Colonic mucosa (tissue), 4 donors: ENCODE measurements around the gene SELENOS. TPM values are rescaled to one million over a fixed set of nuclear protein-coding genes. Genes with fewer than 3 reads are reported as not detected.
A peak's percentile ranks its signal among the peaks of the same experiment; 100 is the strongest.

ENCODE experiments used
- DNase-seq: peaks from one replicate; pipeline ENCODE4 v3.0.0-alpha.2; 2020
- H3K27ac ChIP-seq: fragments of 200-600 bp; one replicate; pipeline ENCODE4 v1.8.0; 2021
- H3K27me3 ChIP-seq: fragments of 200-600 bp; one replicate; pipeline ENCODE4 v1.8.0; 2021
- H3K36me3 ChIP-seq: fragments of 200-600 bp; one replicate; pipeline ENCODE4 v1.8.0; 2021
- H3K4me1 ChIP-seq: fragments of 200-600 bp; one replicate; pipeline ENCODE4 v1.8.0; 2021; ENCODE audit warnings: mild to moderate bottlenecking
- H3K4me3 ChIP-seq: fragments of 200-600 bp; one replicate; pipeline ENCODE4 v1.8.0; 2021
- H3K9ac ChIP-seq, 2 donors: one replicate each; pipeline ENCODE4 v1.7.0; 2013; ENCODE audit warnings: control low read depth in 2 of 2, low read depth in 2 of 2, low read length in 2 of 2
- H3K9me3 ChIP-seq: fragments of 200-600 bp; one replicate; pipeline ENCODE4 v1.8.0; 2021
- intact Hi-C: fragments of 100-400 bp; cut with DNase I; formaldehyde crosslinking; loops from one replicate; pipeline ENCODE4 v1.14.1; 2022
- total RNA-seq, 2 donors: library from RNA; stranded (reverse); fragmentation: NEBNext Ultra II Directional in 1 of 2; extraction: Animal tissue kit (Norgen Biotek cat#: 25700) in 1 of 2; gene quantifications; one replicate each; pipeline ENCODE4 v1.2.1, GENCODE V29; 2021
- TF ChIP-seq, protein P1 (sequence below): fragments of 200-600 bp; IDR thresholded peaks from one replicate; pipeline ENCODE4 v1.8.0; 2022; ENCODE audit warnings: antibody characterized with exemption, mild to moderate bottlenecking
- donor health status: healthy.
- donor health status: DM: no; HTN: no; CAD: no.
- donor health status: DM: no; HTN: no; CAD: no.

The SELENOS gene
- total RNA-seq, 2 donors from 2014 or later: 85.8 to 121 TPM

DNA sequence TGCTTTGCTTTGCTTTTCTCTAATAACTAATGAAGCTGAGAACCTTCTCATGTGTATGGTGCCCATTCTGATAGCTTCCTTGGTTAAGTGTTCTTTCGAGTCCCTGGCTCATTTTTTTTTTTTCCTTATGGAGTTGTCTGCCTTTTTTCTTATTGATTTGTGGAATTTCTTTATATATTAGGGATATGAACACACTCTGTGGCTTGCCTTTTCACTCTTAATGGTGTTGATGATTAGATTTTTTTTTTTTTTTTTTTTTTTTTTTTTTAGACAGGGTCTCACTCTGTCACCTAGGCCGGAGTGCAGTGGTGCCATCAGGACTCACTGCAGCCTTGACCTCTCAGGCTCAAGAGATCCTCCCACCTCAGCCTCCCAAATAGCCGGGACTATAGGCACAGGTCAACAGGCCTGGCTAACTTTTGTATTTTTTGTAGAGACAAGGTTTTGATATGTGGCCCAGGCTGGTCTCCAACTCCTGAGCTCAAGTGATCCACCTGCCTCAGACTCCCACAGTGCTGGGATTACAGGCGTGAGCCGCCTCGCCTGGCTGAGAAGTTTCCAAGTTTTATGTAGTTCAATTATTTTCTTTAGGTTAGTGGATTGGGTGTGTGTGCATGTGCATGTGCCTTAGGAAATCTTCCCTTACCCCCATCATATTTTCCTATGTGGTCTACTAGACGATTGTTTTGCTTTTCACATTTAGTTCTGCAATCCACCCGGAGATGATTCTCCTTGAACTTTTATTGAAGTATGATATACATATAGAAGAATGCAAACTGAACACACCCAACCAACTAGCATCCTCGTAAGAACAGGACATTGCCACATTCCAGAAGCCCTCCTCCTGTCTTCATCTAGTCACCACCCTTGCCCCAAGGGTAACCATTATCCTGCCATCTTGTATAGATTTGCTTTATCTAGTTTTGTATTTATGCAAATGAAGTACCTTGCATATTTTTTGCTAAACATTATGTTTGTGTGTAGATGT, 19.4 kb upstream of the SELENOS start:
- H3K27me3 ChIP-seq: no peaks in the 10 kb centered on the region
- no peaks in the 10 kb centered on the region for H3K36me3 ChIP-seq
- intact Hi-C loops: no loop called here
- TF ChIP-seq, protein P1, sequence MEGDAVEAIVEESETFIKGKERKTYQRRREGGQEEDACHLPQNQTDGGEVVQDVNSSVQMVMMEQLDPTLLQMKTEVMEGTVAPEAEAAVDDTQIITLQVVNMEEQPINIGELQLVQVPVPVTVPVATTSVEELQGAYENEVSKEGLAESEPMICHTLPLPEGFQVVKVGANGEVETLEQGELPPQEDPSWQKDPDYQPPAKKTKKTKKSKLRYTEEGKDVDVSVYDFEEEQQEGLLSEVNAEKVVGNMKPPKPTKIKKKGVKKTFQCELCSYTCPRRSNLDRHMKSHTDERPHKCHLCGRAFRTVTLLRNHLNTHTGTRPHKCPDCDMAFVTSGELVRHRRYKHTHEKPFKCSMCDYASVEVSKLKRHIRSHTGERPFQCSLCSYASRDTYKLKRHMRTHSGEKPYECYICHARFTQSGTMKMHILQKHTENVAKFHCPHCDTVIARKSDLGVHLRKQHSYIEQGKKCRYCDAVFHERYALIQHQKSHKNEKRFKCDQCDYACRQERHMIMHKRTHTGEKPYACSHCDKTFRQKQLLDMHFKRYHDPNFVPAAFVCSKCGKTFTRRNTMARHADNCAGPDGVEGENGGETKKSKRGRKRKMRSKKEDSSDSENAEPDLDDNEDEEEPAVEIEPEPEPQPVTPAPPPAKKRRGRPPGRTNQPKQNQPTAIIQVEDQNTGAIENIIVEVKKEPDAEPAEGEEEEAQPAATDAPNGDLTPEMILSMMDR: no peak
- DNase-seq: no peak
- H3K4me1 ChIP-seq: peaks cover 2% of the 10 kb centered on the region
- H3K4me3 ChIP-seq: no peak overlapping the region
- no peak overlapping the region for H3K9ac ChIP-seq
- peak overlapping the region; percentile 95 for H3K27ac ChIP-seq
- H3K9me3 ChIP-seq: no peaks in the 10 kb centered on the region

DNA sequence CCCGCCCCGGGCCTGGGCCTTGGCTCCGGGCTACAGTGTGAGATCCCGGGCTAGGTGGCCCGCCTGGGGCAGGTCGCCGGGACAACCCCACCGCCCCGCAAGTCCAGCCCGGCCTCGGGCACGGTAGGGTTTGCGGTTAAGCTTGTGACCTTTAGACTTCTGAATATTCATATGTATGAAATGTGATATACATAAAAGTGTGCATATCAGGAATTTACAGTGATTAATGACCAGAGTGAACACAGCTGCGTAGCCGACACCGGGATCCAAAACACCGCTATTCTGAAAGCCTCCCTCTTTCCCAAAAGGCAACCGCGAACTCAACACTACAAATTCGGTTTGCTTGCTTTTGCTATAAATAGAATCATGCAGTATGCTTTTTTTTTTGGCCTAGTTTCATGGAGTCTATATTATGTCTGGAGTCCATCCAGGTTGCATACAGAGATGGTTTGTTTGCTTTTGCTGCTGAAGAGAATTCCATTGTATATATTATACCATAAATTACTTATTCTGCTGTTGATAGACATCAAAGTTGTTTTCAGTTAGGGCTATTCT, 18.4 kb upstream of the SELENOS start:
- intact Hi-C loops: no loop called here
- peaks cover 2% of the 10 kb centered on the region for H3K4me1 ChIP-seq
- peak overlapping the region; percentile 85 for H3K4me3 ChIP-seq
- DNase-seq: no peak
- peak overlapping the region; percentile 95 for H3K27ac ChIP-seq
- no peaks in the 10 kb centered on the region for H3K27me3 ChIP-seq
- H3K36me3 ChIP-seq: no peaks in the 10 kb centered on the region
- peak overlapping the region; percentile 82 to 98 for H3K9ac ChIP-seq
- no peaks in the 10 kb centered on the region for H3K9me3 ChIP-seq
- TF ChIP-seq, protein P1: no peak

DNA sequence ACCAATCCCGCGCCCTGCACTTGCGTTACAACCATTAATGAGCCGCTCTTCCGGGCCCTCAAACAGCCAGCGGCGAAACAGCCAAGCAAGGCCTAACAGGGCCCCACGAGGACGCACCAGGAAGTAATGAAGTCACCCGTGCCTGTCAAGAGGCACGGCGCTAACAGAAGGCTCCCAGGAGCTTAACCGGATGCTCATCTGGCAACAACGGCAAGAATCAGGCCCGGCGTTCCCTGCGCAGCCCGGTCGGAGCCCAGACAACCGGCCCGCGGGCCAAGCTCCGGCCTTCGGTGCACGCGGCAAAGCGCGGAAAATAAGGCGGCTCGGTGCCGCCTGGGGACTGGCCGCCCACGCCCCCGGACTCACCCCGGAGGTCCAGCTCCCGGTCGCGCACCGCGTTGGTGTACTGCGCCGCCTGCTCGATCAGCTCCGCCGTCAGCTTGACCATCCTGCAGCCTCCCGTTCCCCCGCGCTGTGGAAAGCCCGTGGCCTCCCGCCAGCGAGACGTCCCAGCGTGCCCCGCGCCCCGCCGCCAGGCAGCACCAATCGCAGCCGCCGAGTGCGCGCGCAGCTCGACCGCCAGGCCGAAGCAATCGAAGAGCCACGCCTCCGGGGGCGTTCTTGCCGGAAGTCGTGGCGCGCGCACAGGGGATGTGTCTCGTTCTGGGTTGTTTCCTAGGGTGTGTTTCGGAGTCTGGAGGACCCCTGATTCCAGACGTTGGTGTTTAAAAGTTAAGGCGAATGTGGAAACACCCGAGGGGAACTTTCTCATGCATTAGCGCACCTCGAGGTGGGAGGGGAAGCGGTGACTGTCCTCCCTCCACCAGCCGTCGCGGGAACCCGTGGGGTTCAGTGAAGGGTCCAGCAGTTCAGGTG, 17.7 kb upstream of the SELENOS start, which contains the start of gene SNRPA1:
Gene SNRPA1 (minus strand): TSS at position 518 of the 876 bp plus-strand sequence. CDS start 70 bp downstream, at position 448.
- Histone ChIP-seq H3K4me3 (peak within 1 kb of the TSS; percentile 85), H3K9ac (peak within 1 kb of the TSS; percentile 97 to 98), H3K27ac (peak within 1 kb of the TSS; percentile 95), H3K9me3 (no peaks in the 10 kb centered on the region), H3K36me3 (no peaks in the 10 kb centered on the region), H3K27me3 (no peaks in the 10 kb centered on the region), H3K4me1 (peaks cover 2% of the 10 kb centered on the region)
- peak; percentile 97 for DNase-seq
- TF ChIP-seq, protein P1: no peak
- intact Hi-C loops: no loop called here

DNA sequence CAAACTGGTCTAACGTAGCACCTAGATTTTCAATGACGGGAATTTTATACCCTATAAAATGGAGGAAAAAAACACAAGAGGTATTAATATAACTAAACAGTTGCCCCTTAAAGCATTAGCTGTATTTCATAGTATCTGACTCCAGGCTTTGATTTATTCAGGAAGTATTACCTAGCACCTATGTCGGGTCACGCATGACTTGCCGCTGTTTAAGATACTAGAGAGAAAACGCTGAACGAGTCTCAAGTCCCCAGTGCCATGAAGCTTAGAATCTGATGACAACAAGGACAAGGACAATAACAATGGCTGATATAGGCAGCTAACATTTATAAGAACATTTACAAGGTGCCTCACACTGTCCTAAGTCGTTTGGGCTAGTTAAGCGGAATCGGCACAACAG, 15.8 kb upstream of the SELENOS start:
- Histone ChIP-seq H3K27me3 (no peaks in the 10 kb centered on the region), H3K4me3 (no peak overlapping the region), H3K36me3 (no peaks in the 10 kb centered on the region), H3K9ac (peak overlapping the region in 1 of 2 donors; percentile 98), H3K27ac (no peak overlapping the region), H3K4me1 (peaks cover 2% of the 10 kb centered on the region), H3K9me3 (no peaks in the 10 kb centered on the region)
- DNase-seq: no peak
- TF ChIP-seq, protein P1: no peak
- intact Hi-C loops: no loop called here
